GM10266 (cell line): ENCODE data around the gene TXLNB.
"Not testable (repeated sequence)": the region's sequence is repeated elsewhere in the genome, so short reads cannot be mapped to it uniquely, and the experiment has no call there.

Experiments used
- DNase-seq: peaks from one replicate; pipeline ENCODE4 v3.0.0; 2012; ENCODE audit errors: extremely low spot score
- TF ChIP-seq, protein P1 (sequence below): IDR thresholded peaks from 2 replicates; pipeline ENCODE4 v1.5.1; 2012; ENCODE audit warnings: mild to moderate bottlenecking, low read depth; ENCODE audit not compliant: control insufficient read depth, insufficient read depth; ENCODE audit errors: missing control alignments

Gene TXLNB

DNA sequence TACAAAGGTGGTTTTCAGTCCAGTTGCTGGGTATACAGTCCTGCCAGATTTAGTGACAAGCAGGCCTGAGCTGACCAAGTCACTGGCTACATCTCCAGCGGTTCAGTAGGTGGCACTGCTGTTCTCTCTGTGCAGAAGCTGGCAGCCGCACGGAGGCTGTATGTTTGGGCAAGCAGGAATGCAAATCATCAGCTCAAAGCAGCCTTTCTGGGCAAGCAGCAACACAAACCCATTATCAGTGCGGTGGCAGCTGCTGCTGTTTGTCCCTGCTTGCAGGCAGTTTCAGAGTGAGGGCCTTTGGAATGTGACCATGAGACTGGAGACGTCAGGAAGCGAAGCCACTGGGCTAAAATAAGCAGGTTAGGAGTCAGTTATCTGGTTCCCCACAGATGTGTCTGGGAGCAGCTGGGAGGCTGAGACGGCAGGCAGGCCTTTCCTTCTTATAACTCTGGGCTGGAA is 72.5 kb downstream of the TXLNB start:
- DNase-seq, result peak; percentile 74
- TF ChIP-seq, protein P1, sequence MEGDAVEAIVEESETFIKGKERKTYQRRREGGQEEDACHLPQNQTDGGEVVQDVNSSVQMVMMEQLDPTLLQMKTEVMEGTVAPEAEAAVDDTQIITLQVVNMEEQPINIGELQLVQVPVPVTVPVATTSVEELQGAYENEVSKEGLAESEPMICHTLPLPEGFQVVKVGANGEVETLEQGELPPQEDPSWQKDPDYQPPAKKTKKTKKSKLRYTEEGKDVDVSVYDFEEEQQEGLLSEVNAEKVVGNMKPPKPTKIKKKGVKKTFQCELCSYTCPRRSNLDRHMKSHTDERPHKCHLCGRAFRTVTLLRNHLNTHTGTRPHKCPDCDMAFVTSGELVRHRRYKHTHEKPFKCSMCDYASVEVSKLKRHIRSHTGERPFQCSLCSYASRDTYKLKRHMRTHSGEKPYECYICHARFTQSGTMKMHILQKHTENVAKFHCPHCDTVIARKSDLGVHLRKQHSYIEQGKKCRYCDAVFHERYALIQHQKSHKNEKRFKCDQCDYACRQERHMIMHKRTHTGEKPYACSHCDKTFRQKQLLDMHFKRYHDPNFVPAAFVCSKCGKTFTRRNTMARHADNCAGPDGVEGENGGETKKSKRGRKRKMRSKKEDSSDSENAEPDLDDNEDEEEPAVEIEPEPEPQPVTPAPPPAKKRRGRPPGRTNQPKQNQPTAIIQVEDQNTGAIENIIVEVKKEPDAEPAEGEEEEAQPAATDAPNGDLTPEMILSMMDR, result peak; percentile 93

GRCh38 chr6:139212460-139212859 is 79.3 kb downstream of the TXLNB start:
- not testable (repeated sequence) for DNase-seq

- DNase-seq, result not testable (repeated sequence)
Observed at GRCh38 chr6:139210766-139211165, 81.0 kb downstream of the TXLNB start.

GRCh38 chr6:139205843-139206242 is 86.0 kb downstream of the TXLNB start:
- no peak for DNase-seq
- TF ChIP-seq, protein P1, result no peak

DNA sequence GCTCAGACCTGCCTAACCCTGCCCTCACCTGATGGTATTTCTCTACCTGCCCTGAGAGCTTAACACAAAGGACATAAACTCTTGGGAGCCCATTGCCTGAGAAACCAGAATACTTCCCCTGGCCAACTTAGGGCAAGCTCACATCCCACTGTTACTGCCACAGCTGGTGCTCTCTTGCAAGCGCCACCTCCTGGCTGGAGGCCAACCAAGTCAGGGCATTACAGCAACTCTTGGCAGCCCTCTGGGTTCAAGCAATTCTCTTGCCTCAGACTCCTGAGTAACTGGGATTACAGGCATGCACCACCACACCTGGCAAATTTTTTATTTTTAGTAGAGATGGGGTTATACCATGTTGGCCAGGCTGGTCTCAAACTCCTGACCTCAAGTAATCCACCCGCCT is 86.8 kb downstream of the TXLNB start:
- DNase-seq, result no peak

GRCh38 chr6:139201378-139201777 is 90.4 kb downstream of the TXLNB start:
- TF ChIP-seq, protein P1, result no peak
- DNase-seq, result no peak

More for the DNA sequence above, 86.8 kb downstream of the TXLNB start:
- TF ChIP-seq, protein P1, result no peak

GRCh38 chr6:139198529-139199288 is 93.1 kb downstream of the TXLNB start:
- DNase-seq, result no peak
- TF ChIP-seq, protein P1, result no peak

DNA sequence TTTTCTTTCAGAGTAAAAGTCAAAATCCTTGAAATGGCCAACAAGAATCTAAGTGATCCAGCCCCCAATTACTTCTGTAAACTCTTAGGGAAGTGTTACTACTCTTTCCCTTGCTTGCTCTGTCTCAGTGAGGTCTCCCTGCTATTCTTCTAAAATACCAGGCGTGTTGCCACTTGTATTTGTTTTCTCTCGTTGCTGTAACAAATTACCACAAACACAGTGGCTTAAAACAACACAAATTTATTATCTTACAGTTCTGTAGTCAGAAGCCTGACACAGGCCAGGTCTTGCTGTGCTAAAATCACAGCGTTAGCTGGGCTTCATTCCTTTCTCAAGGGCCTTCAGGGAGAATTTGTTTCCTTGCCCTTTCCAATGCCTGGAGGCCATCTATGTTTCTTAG is 97.1 kb downstream of the TXLNB start:
- DNase-seq, result no peak
- TF ChIP-seq, protein P1, result no peak
